Astrocyte (in vitro differentiated cells and primary cell): ENCODE results near the gene UGT1A10.

Experiments
- CTCF ChIP-seq: IDR thresholded peaks from 2 replicates; pipeline ENCODE4 v1.5.1; 2011; ENCODE audit warnings: low read depth, mild to moderate bottlenecking, inconsistent platforms, low read length, moderate library complexity; ENCODE audit not compliant: insufficient read depth
- EZH2 ChIP-seq: IDR thresholded peaks from 2 replicates; pipeline ENCODE4 v1.6.1; 2012; ENCODE audit warnings: mild to moderate bottlenecking, low read length, inconsistent platforms; ENCODE audit not compliant: insufficient read depth

- TF ChIP-seq CTCF (no peak), EZH2 (no peak)
Observed at GRCh38 chr2:233817361-233817911, 181.2 kb downstream of the UGT1A10 start.
